SK-N-SH treated with all-trans-retinoic acid at 6 μM for 48 hours (cell line): ENCODE measurements around the gene CD59.

Experiments
- ARNTL ChIP-seq: fragments of 450-650 bp; formaldehyde crosslinking; IDR thresholded peaks from 2 replicates; pipeline ENCODE4 v1.5.0; 2020; ENCODE audit warnings: low read depth, mild to moderate bottlenecking, moderate library complexity, borderline replicate concordance
- BACH2 ChIP-seq: fragments of 250-450 bp; sonication (Bioruptor Pico); IDR thresholded peaks from 2 replicates; pipeline ENCODE4 v1.9.0; 2021; ENCODE audit warnings: mild to moderate bottlenecking, borderline replicate concordance
- CSDC2 ChIP-seq: fragments of 250-450 bp; sonication (Bioruptor Pico); IDR thresholded peaks from 2 replicates; pipeline ENCODE4 v1.5.0; 2020; ENCODE audit warnings: mild to moderate bottlenecking, moderate library complexity
- CSRNP3 ChIP-seq: fragments of 250-450 bp; sonication (Bioruptor Pico); IDR thresholded peaks from 2 replicates; pipeline ENCODE4 v1.5.1; 2021; ENCODE audit warnings: mild to moderate bottlenecking, moderate library complexity
- ESRRG ChIP-seq: fragments of 250-450 bp; sonication (Bioruptor Pico); IDR thresholded peaks from 2 replicates; pipeline ENCODE4 v1.6.1; 2021; ENCODE audit warnings: mild to moderate bottlenecking
- PATZ1 ChIP-seq: fragments of 250-450 bp; sonication (Bioruptor Pico); IDR thresholded peaks from 2 replicates; pipeline ENCODE4 v1.8.0; 2020; ENCODE audit warnings: mild to moderate bottlenecking, moderate library complexity, borderline replicate concordance
- POU6F1 ChIP-seq: fragments of 250-450 bp; sonication (Bioruptor Pico); IDR thresholded peaks from 2 replicates; pipeline ENCODE4 v1.8.0; 2021; ENCODE audit warnings: low read depth, mild to moderate bottlenecking, moderate library complexity, borderline replicate concordance
- PPARA ChIP-seq: fragments of 250-450 bp; sonication (Bioruptor Pico); IDR thresholded peaks from 2 replicates; pipeline ENCODE4 v1.5.0; 2020; ENCODE audit warnings: mild to moderate bottlenecking, borderline replicate concordance
- RARB ChIP-seq: fragments of 250-450 bp; sonication (Bioruptor Pico); IDR thresholded peaks from 2 replicates; pipeline ENCODE4 v1.8.0; 2021; ENCODE audit warnings: mild to moderate bottlenecking, moderate library complexity
- TCF4 ChIP-seq: fragments of 250-450 bp; sonication (Bioruptor Pico); IDR thresholded peaks from 2 replicates; pipeline ENCODE4 v1.8.0; 2021; ENCODE audit warnings: mild to moderate bottlenecking, moderate library complexity, borderline replicate concordance
- ZFP3 ChIP-seq: fragments of 250-450 bp; sonication (Bioruptor Pico); IDR thresholded peaks from 2 replicates; pipeline ENCODE4 v1.5.0; 2020; ENCODE audit warnings: mild to moderate bottlenecking, moderate library complexity
- ZFP30 ChIP-seq: fragments of 450-650 bp; formaldehyde crosslinking; IDR thresholded peaks from 2 replicates; pipeline ENCODE4 v1.5.0; 2022; ENCODE audit warnings: mild to moderate bottlenecking, moderate library complexity
- ZNF565 ChIP-seq: fragments of 450-650 bp; formaldehyde crosslinking; conservative IDR thresholded peaks from 2 replicates; pipeline ENCODE4 v1.5.0; 2020; ENCODE audit warnings: low read depth, mild to moderate bottlenecking, moderate library complexity
- ZNF8 ChIP-seq: fragments of 450-650 bp; formaldehyde crosslinking; IDR thresholded peaks from 2 replicates; pipeline ENCODE4 v1.5.0; 2020; ENCODE audit warnings: mild to moderate bottlenecking, moderate library complexity

- TF ChIP-seq ARNTL (CRISPR knock-in tag), result no peak
- TF ChIP-seq CSRNP3 (CRISPR knock-in tag), result no peak
- TF ChIP-seq BACH2 (CRISPR knock-in tag), result no peak
- no peak for TF ChIP-seq ZFP30 (CRISPR knock-in tag)
- no peak for TF ChIP-seq PATZ1
- TF ChIP-seq PPARA (CRISPR knock-in tag), result no peak
- TF ChIP-seq POU6F1 (CRISPR knock-in tag), result no peak
- TF ChIP-seq ZNF565, result no peak
- no peak for TF ChIP-seq ZNF8 (CRISPR knock-in tag)
- TF ChIP-seq CSDC2 (CRISPR knock-in tag), result no peak
- TF ChIP-seq ESRRG, result no peak
- no peak for TF ChIP-seq RARB (CRISPR knock-in tag)
- TF ChIP-seq ZFP3, result no peak
- TF ChIP-seq TCF4 (CRISPR knock-in tag), result no peak
These were observed 77.9 kb downstream of the CD59 start for GRCh38 chr11:33658195-33658900.
